ENCODE measurements around the gene DNAH7.

DNAH7 gene

DNA sequence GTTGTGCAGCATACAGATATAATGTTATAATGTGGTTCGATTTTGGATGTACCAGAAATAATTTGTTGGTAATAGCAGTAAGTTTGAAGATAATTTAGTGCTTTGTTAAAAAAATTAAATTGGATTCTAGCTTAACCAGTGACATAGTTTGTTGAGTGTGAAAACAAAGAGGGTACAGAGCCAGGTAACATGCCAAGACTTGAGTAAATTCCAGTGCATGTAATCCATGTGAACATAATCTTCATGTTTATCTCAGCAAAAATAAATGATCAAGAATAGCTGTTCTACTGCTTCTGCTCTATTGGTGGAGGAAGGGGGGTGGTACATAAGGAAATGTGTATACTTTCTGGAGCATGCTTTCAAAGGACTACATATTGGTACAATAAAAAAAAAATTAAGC is 165.8 kb downstream of the DNAH7 start:
- no peak for DNase-seq (ENCODE audit: low spot score)

DNA sequence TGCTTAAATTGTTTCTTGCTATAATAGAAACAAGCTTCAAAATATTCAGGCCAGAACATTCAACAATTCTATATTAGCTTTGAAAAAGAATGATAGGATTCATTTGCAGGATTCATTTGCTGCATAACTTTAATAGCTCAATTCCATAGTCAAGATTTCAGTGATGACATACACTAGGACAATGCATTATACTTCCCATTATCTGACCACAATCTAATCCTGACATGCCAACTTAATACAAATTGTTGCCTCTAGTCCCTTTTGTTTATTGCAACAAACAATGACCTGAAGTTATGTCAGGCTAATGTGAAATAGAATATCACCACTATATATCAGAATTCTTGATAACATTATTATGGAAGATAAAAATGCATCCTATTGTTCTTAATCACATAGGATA is 169.4 kb downstream of the DNAH7 start:
- TF ChIP-seq, protein P1, sequence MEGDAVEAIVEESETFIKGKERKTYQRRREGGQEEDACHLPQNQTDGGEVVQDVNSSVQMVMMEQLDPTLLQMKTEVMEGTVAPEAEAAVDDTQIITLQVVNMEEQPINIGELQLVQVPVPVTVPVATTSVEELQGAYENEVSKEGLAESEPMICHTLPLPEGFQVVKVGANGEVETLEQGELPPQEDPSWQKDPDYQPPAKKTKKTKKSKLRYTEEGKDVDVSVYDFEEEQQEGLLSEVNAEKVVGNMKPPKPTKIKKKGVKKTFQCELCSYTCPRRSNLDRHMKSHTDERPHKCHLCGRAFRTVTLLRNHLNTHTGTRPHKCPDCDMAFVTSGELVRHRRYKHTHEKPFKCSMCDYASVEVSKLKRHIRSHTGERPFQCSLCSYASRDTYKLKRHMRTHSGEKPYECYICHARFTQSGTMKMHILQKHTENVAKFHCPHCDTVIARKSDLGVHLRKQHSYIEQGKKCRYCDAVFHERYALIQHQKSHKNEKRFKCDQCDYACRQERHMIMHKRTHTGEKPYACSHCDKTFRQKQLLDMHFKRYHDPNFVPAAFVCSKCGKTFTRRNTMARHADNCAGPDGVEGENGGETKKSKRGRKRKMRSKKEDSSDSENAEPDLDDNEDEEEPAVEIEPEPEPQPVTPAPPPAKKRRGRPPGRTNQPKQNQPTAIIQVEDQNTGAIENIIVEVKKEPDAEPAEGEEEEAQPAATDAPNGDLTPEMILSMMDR (IDR thresholded peaks at IDR 0.05; ENCODE audit: extremely low read depth, missing control alignments) = no peak
- DNase-seq (ENCODE audit: low spot score) = no peak

More for the DNA sequence above, 165.8 kb downstream of the DNAH7 start:
- TF ChIP-seq, protein P1 (IDR thresholded peaks at IDR 0.05; ENCODE audit: extremely low read depth, missing control alignments) = no peak

DNA sequence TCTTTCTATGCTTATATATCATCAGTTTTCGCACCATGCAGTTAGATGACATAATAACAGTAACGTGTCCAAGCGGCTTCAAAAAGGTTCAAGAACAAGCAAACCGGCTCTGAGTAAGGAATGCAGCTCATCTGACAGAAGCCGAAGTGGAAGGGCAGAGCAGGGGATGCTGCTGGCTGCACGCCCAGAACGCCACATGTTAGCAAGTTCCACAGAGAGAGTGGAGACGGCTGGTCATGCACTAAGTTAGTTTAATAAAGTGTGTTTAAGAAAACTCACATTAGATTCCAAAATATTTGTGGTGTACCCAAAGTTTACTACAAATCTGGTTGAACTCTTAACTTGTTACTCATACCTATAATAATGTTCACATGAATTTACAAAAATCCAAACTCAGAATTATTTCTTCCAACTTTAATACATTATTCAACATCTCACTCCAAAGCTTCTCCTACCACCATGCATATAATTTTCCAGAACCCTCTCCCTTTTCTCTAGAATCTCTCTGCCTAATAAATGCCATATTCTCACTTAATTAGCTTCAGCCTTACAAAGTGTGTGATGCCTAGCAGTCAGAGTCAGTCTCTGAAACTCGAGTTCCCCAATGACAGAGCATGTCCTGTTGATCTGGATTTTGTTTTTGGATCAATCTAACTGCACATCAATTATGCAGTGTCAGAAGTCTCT is 170.0 kb downstream of the DNAH7 start:
- no peak for DNase-seq (ENCODE audit: low spot score)
- TF ChIP-seq, protein P1 (IDR thresholded peaks at IDR 0.05; ENCODE audit: extremely low read depth, missing control alignments) = no peak

DNA sequence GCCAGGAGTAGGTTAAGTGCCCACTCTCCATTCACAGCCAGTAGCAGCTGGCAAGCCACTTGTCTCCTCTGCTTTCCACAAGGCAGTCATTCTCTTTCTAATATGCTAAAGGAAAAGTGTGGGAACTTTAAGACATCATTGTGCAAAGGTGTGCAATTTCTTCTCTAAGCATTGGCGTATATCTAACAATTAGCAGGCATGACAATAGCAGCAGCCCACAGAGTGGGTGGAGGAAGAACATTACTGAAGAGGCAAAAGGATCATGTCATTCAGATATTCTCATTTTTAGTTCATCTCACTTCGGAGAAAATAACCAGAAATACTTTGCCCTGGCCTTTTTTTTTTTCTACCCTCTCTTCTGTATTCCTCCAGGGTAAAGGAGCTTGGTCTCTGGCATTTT is 177.6 kb downstream of the DNAH7 start:
- TF ChIP-seq, protein P1 (IDR thresholded peaks at IDR 0.05; ENCODE audit: extremely low read depth, missing control alignments) = no peak
- no peak for DNase-seq (ENCODE audit: low spot score)

DNA sequence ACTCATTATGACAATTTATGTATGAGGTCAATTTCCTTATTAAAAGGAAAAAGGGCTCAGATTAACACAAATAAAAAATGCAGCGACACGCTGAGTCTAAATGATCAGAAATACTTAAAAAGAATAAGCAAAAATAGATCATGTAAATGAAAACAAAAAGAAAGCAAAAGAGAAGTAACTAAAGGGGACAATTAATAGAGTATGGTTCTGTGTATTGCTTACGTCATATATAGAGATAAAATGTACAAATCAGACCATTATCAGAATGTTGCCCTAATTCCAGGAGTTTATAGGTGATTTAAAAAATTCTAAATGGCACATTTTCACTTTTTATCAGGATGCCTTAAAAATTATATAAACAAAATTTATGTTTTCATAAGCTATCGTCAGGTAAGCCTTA is 189.5 kb downstream of the DNAH7 start:
- no peak for DNase-seq (ENCODE audit: low spot score)

DNA sequence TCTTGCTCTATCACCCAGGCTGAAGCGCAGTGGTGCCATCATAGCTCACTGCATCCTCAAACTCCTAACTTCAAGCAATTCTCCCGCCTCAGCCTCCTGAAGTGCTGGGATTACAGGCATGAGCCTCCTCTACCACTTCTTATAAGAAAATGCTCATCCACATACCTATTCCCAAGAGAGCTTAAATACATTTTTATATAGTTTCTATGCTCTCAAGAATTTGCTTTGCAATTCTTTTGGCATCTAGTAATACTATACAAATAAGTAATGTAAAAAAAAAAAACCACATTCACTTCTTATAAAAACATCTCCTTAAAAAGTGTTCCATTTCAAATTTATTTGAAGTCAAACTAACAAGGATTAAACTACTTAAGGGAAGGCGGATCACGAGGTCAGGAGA is 197.3 kb downstream of the DNAH7 start:
- no peak for DNase-seq (ENCODE audit: low spot score)
- TF ChIP-seq, protein P1 (IDR thresholded peaks at IDR 0.05; ENCODE audit: extremely low read depth, missing control alignments) = no peak

More for the DNA sequence above, 189.5 kb downstream of the DNAH7 start:
- TF ChIP-seq, protein P1 (IDR thresholded peaks at IDR 0.05; ENCODE audit: extremely low read depth, missing control alignments) = no peak

DNA sequence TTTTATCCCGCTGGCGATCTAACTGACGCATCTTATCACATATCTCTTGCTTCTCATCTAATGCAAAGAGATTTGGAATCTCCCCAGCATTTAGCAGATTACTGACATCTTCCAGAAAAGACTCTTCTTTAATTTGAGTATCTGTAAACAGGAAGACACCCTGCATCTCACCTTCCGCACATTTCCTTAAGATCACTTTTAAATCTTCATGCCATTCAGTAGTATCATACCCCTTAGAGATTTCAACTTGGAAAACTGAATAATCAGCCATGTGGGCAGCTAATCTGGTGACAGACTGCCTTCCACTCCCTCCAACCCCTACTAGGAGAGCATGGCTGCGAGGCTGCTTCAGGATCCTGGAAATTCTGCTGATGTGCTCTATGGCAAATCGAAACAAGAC is 204.3 kb downstream of the DNAH7 start:
- TF ChIP-seq, protein P1 (IDR thresholded peaks at IDR 0.05; ENCODE audit: extremely low read depth, missing control alignments) = no peak
- DNase-seq (ENCODE audit: low spot score) = no peak

All from GM20000 (cell line).